Femur (tissue), 1 donor: ENCODE data around the gene PRICKLE1.

Source experiments
- DNase-seq: peaks from one replicate; pipeline ENCODE4 v3.0.0-alpha.2; 2017

The PRICKLE1 gene

DNA sequence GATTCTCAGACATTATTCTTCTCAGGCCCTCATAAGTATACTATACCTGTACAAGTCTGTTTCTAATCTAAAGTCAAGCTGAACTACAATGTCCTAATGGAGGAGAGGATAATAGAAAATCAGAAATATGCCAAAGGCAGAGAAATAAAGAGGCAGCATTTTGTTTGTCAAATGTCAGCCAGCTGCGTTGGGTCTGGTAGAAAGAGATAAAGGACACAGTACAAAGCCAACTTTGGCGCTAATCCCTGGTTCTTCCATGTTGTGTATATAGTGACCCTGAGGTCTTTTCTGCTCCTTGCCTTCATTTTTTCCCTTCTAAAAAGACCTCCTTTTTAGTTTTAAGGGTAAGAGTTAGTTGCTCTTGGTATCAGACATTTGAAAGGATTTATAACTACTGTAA, 103.1 kb downstream of the PRICKLE1 start:
- no peak for DNase-seq

DNA sequence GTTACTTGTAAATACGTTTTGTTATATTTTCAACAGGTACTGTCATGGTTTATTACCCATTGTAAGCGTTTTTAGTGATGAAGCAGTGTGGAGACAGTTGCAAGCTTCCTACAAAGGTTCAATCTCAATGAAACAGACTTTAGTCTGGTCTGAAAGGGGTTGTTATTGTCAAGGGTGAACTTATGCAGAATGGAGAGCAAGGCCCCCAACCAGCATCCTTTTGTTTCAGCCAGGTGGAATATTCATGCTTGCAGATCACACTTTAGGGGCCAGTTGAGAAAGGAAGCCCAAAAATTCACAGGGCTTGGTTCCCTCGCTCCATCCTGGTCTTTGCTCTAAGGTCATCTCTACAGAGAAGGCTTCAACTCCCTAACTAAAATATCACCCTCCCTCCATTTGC, 103.7 kb downstream of the PRICKLE1 start:
- no peak for DNase-seq

DNA sequence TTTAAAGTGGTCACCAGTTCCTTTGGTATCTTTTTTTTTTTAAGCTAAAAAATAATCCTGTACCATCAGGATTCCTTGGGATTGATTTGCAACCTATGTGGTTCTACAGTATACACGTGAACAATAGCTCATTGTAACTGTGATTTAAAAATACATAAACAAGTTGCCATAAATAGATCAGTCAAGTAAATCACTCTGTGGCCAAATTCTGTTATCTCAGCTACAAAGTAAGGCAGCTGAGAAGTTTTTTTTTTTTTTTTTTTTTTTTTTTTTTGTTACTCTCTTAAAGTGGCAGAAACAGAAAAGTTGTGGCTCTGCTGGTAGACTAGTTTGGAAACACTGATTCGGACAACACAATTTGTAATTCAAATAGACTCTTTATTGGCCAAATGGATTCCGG, 104.5 kb downstream of the PRICKLE1 start:
- no peak for DNase-seq

DNA sequence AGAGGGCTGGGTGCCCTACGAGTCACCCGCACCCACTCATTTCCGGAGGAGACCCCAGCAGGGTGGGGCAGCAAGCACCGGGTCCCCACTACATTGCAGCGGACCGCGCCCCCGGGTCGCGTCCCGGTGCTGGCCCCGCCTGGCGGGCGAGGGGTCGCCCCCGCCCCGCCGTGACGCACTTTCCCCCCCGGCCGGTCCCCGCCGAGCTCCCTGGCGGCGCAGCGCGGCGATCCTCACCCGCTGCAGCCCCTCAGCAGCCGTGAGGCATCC, 106.1 kb downstream of the PRICKLE1 start:
- peak; percentile 67 for DNase-seq

DNA sequence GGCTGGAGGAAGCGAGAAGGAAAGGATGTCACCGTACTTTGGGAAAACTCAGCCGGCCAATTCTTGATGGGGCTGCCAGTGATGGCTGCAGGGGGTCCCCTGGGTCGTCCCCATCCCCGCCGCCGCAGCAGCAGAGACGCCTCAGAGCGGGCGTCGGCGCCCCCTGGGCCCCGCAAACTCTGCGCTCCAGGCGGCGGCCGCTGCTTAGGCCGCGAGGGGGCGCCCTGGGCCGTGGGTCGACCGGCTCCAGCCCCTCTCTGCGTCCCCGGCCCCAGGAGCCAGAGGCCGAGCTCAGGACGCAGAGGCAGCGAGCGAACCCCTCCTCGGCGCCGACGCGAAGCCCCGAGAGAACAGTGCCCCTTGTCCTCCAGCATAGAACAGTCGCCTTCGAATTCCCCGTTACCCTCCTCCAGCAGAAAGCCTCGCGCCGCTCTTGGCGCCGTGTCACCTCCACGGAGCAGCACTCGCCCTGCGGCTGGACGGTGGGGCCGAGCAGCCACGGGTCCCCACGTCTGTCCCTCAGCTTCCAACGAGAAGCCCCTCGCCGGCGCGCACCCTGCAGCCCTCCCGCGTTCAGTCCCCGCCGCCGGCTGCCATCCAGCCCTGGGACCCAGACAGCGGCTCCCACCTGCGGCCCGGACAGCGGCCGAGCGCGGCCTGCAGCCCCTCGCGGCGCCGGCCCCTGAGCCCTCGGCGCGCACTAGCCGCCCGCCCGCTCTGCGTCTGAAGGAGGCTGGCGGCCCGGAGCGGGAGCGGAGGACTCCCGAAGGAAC, 106.6 kb downstream of the PRICKLE1 start:
- peak; percentile 89 for DNase-seq

DNA sequence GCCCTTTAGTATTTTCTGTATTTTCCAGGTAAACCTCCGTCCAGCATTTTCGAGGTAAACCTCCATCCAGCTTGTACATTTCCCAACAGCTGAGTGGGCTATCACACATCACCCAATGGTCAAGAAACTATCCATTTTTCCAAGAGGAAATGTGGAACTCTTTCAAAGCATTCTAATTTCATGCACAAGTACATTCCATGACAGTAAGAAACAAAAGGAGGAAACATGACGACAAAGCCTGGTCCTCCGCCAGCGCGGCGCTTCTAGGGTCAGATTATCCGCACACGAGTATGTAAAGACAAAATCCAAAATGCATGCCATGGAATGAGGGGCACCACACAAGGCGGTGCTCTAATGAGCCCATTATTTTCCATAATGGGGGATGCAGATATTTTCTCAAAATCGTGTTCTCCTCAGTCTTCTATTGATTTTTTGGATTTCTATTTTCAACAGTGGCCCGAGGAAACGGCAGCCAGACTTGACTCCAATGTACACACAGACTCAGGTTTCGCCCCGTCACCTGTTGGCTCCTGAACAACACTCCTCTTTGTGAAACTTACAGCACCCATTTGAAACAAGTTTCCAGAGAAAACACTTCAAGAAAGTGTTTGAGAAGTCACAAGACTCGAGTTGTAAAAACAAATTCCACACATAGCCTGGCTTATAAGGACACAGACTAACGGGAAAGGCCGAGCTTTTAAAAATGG, 107.4 kb downstream of the PRICKLE1 start:
- DNase-seq: peak; percentile 83

DNA sequence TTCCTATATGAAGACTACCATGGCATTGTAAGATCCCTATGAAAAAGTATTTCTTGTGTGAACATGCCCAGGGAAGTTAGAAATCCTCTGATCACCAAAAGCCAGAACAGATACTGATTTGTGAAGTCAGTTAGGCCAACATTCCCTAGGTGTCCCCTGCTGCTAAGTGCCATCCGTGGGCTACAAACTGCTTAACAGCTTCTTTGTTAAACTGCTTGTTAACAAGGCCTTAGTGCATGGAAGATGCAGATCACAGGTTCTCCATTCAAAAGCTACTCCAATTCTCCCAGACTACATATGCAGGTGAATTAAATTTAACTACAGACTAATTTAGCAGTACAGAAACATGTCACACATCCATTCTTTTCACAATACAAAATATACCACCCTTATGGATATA, 108.2 kb downstream of the PRICKLE1 start:
- DNase-seq: no peak

DNA sequence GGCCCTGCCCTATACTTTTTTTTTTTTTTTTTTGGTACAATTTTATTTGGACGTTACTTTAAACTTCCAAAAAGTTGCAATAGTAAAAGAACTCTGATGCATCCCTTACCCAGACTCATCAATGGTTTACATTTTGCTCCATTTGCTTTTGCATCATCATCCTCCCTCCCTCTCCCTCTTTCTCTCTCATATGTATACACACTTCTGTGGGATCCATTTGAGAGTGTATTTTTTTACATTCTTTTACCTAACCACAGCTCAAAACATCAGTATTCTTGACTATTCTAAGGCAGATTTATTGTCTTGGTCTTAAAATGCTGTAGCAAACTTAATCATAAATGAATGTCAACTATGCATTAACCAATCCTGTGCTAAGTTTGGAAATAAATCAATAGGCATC, 111.6 kb downstream of the PRICKLE1 start:
- no peak for DNase-seq

DNA sequence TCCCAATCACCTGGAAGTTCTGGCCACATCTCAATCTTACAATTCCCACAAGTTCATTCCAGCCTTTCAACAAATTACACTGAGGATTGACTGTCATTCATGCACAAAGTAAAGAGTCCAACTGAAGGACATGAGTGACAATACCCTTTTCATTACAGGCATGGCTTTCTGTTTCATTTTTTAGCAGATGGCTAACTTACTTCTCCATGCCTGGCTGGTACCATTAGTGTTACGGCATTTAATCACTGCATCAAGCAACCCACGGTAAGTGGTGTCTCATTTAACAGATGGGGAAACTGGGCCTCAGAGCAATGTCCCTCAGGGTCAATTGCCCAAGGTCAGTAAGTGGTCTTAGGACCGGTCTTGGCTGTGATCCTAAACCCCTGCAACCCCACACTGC, 114.4 kb downstream of the PRICKLE1 start:
- no peak for DNase-seq

DNA sequence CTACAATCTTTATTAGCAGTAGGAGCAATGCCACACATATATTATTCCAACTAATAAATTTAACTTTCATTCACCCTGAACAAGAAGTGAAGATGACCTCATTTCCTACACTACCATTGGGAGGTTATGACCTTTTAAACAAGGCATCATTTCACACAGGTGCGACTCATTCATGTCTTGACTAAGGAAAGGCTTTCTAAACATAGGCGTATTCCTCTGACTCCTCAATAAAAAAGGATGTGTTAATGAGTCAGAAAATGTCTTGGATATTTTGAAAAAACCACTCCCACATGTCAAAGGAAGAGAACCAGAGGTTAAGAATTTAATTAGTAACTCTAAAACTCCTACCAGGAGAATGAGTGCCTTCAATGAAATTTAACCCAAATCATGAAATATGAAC, 115.2 kb downstream of the PRICKLE1 start:
- DNase-seq: no peak

DNA sequence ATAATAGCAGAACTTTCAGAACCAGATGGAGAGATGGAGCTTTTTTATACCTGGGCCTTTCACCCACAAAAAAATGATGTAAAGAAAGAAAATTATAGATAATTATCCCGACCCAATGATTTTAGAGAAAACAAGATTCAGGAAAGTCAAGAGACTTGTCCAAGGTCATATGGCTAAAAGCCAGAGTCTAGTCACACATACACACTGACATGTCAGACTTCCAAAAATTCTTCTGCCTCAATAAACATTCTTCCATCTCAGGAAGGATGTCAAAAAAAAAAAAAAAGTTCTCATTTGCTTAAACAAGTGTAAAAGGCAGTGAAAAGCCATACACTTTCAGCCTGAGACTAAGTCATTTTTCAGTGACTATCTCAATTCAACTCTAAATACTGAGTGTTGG, 116.0 kb downstream of the PRICKLE1 start:
- DNase-seq: no peak

DNA sequence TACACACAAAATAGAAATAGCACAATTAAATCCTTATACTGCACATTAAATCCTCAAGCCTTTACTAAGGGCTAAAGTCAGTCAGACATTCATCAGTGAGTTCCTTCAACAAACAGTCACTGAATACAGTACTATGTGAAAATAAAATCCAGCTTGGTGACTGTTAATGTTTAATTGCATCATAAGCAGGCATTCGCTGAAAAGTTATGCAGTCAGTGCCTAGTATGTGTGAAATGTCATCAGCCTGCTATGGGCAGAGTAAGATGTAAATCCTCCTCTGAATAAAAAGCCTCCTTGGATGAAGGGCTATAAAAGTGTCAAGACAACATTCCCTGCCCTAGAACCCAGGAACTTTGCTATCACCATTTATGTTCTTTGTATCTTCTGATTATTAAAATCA, 116.4 kb downstream of the PRICKLE1 start:
- no peak for DNase-seq

DNA sequence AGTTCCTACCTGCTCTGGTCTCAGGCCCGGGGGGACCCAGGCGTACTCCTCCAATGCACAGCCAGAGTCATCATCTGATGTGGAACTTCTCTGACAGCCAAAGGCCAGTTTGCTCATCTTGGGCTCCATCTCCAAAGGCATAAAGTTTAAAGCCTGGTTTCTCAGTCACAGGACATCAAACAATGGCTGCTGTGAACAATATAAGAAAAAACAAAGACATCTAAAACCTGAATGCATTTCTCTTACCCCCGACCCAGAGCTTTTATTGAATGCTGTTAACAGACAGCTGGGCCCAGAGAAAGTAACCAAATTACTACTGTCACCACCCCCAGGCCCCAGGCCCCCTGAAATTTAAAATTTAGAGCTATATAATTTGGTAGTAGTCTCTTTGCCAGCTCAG, 117.2 kb downstream of the PRICKLE1 start:
- no peak for DNase-seq

DNA sequence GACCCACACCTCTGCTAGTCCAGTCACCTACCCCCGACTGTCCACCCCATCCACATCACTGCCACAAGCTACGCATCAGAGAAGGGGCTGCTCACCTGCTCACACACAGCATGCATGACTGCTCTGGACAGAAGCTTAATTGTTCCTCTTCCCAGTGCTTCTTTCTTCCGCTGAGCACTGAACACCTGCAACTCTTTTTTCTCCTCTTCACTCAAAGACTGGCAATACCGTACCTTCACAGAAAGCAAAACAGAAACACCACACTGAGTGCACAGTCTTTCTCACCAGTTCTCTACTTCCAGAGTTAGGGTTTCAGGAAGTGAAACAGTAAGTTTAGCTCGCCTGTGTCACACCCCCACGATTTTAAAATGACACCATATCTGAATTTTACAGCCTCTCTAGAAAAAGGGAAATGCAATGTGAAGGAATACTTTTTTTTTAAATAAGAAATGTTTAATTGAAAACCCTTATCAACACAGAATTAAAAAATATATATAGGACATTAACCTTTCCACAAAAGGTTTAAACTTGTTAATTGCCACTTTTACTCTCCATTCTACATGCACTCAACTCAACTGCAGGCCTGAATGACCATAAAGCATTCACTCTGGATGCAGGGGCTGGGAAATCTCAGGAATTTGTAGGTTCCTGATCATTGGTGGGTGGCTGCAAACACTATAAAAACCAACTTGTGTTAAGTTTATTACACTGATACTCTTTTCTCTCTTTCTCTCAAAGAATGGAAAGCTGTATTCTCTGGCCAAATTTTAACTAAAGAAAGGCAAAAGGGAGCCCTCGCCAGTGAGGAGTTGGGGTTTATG, 120.0 kb downstream of the PRICKLE1 start:
- DNase-seq: no peak

DNA sequence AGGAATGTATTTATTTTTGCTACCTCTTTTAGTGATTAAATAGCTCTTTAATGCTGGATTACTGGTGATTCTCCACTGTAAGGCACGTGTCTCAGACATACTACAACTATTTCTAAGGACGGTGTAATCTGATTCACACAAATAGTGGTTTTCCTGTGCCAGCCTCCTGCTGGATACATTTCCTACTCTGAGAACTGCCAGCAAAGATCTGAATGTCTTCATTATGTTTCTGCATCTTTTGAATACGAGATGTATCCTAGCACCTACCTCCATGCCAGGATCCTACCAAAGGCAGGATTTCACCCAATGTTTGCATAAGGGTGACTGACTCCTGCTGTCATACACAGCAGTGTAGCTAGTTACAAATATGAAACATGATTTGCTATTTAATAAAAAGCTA, 120.6 kb downstream of the PRICKLE1 start:
- no peak for DNase-seq

DNA sequence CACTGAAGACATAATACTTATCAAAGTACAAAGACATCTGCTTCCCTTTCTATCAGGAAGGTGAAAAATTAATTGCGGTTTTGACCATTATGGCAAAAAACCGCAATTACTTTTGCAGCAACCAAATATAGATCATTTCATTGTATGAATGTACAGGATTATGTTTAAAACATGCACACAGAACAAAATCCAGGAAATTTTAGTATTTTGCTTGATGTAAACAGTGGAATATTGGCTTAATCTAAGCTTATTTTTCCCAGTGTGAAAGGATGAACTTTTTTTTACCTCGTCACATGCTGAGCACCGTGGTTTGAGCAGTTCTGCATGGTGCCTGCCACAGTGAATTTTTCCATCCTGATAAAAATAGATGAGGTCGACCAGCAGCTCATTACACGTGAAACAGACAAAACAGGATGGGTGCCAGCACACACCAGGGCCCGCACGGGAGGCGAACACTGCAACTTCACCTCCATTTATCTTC, 121.2 kb downstream of the PRICKLE1 start:
- DNase-seq: no peak

DNA sequence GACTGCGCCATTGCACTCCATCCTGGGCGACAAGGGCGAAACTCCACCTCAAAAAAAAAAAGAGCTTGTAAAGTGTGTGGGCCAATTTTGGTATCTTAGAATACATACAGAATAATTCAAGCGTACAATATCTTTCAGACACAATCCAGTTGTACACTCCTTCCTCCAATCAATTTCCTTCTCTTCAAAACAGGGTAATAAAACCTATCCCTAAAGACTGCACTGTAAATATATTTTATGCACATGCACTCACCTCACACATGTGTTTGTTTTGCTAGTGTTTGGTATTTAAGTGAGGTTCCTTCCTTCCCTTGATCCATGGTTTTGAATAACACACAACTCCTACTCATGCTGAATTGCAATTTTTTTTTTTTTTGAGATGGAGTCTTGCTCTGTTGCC, 125.9 kb downstream of the PRICKLE1 start:
- DNase-seq: no peak

DNA sequence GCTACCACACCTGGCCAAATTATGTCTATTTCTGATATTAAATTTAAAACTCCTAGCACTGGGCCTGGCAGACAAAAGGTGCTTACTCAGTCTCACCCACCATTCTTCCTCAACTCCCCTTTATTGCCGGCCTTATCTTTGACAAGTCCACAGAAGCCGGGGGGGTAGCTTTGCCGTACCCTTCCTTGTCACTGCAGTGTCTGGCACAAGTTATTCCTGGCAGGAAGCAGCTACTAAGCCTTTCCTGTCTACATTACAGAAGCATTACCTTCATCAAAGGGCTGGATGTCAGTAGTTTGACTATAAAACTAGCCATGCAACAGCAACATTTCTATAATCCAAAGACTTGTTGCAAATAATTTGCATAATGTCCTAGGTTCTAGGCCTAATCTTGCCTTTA, 127.1 kb downstream of the PRICKLE1 start:
- DNase-seq: no peak

DNA sequence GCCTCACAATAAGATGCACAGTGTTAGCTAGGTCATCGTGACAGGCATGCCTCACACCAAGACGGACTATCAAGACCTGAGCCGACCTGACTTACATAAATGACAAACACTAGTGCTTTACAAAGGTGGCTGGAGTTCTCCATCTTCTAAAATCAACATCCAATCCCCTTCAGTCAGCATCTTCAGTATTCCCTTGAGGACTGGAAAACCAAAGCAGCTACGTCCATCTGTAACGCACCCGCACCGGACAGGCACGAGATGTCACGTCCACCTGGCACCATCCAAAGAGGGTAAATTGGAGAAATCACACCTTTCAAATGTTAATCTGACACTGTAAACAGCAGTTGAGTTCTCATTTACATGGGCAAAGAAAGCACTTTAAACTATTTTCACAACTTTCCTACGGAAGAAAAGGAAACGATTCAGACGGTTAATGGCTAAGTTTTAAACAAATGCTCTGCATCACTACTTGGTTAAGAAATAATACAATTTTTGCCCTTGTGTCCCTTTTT, 130.2 kb downstream of the PRICKLE1 start:
- no peak for DNase-seq

DNA sequence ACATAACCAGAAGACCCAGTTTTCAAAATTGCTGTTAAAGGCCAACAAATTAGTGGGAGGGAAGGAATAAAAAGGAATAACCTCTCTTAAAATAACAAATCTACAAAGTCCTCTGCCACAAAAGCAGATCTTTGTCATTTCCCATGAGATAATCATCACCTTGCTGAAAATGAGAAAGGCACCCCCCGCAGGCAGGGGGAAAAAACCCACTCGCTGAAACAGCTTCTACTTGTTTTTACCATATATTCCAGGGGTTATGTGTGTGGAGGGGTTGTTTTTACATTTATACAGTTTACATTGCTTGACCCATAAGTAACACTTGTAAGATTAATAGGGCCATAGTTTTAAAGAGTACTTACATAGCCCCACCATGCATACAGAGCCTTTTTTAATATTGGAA, 131.0 kb downstream of the PRICKLE1 start:
- no peak for DNase-seq

DNA sequence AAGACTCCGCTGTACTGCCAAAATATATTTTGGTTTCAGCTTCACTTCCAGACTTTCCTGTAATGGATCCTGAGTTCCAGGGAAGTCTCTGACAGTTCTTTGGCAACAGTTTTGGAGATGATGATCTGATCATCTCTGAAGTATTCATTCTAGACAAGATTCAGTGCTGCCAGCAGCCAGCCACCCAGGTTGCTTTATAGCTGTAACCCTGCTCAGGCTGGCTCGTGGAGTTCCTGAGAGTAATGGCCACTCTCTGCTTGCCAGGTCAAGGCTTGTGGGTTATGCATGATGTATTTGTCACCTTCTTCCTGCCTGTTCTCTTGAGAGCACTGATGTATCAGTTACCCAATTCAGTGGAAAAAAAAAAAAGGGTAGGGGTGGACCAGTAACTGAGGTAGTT, 139.3 kb downstream of the PRICKLE1 start:
- no peak for DNase-seq

DNA sequence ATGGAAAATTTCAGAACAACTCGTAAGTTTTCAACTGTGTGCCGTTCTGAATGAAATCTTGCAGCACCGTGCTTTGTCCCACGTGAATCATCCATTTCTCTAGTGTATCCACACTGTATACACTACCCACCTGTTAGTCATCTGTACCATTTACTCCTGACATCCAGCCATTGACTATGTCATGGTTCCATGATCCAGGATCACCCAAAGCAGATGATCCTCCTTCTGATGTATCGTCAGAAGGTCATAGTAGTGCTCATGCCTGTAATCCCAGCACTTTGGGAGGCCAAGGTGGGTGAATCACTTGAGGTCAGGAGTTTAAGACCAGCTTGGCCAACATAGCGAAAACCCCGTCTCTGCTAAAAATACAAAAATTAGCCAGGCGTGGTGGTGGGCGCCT, 140.7 kb downstream of the PRICKLE1 start:
- DNase-seq: no peak

DNA sequence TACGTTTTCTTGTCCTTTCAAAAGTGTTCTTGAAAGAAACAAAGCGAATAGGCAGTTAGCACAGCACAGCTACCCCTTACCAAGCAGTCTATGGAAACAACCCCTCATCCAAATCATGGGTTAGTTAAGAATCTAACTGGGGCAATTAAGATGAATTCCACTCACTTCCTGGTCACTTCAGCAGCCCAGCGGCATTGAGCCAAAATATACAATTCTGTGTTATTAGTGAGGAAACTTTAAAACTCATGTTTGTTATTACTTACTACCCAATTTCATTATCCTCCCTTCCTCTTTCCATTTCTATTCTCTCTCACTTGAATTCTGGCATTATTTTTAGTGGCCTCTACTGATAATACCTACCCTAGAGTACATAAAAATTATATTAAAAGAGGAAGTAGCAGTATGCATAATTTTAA, 142.2 kb downstream of the PRICKLE1 start:
- no peak for DNase-seq

DNA sequence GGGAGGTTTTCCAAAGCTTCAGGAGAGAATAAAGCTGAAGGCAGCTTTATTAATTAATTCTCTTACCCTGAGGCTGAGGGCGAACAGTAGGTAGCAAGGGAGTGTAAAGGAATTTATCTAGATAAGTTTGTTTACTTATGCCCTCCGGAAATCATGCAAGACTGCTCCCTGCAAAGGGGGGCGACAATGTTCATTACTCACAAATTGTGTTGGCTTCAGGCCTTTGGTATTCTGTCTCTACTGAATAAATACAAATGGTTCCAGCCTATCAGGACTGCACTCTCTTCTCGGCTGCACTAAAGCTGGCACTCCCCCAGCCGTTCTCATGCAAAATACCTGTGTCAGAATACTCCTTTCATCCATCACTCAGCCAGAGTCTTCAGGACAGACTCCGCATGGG, 142.8 kb downstream of the PRICKLE1 start:
- no peak for DNase-seq
